NCI-H1092 (cell line): Measurements from ENCODE around the gene DENND2C.

Experiments used
- DNase-seq: peaks from one replicate; lab custom pipeline; 2025; lab: John Stamatoyannopoulos, UW

DENND2C gene

DNA sequence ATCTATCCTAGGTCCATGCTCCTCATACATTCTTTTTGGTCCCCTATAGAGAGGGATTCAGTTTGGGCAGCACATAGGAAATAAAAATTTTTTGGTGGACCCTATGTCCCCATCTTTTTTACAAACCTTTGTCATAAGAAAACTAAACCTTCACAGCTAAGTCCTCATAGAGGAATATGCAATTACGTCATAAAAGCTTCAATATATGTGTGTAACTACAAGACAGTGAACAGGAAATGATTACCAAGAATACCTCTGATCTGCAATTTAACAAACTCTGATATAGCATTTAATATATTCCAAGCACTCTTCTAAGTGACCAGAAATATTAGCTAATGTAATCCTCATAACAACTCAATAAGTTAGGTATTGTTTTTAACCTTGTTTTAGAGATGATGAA, 6.3 kb upstream of the DENND2C start:
- DNase-seq: no peak

GRCh38 chr1:114671939-114672275, 2.1 kb upstream of the DENND2C start:
- DNase-seq: no peak

- DNase-seq: no peak
These were observed 1.4 kb upstream of the DENND2C start for GRCh38 chr1:114671011-114671938.

DNA sequence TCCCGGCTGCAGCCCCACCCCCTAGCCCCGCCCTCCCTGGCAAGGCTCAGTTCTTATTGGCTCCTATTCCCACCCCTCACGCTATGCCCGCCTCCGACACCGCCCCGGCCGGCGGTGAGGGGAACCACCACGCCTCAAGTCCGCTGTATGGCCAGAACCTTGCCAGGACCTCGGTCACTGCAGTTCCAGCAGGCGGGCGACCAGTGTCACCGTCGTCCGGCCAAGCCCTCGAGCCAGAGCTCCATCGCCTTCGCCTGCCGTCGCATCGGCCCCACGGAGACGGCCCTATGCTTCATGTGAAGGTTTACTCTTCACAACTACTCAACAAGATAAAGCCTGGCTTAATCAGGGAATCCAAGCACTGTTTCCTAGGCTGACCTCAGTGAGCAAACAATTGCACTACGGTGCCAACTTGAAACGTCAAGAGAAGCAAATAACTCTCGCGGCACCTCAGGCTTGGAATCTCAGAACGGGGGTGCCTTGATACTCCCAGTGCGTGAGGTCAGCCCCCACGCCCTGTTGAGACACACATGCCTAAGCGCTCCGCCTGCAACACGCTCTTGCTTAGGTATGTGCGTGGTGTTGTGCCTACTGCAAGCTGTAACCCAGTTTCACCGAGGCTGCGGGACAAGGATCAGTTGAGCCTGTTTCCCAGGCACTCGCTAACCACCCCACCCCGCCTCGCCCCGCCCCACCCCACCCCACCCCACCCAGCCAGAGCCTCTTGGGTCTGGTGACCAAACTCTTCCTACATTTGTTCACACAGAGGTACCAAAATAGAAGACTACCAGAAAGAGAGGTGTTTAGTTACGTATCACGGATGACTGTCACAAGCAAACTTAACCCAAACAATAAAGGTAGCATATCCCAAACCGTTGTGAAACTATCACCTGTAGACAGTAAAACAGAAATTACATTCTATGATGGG, 498 bp upstream of the DENND2C start:
- DNase-seq: peak; percentile 11

GRCh38 chr1:114668784-114669561, 876 bp downstream of the DENND2C start:
- no peak for DNase-seq

GRCh38 chr1:114668373-114668772, 1.5 kb downstream of the DENND2C start:
- DNase-seq: no peak

DNA sequence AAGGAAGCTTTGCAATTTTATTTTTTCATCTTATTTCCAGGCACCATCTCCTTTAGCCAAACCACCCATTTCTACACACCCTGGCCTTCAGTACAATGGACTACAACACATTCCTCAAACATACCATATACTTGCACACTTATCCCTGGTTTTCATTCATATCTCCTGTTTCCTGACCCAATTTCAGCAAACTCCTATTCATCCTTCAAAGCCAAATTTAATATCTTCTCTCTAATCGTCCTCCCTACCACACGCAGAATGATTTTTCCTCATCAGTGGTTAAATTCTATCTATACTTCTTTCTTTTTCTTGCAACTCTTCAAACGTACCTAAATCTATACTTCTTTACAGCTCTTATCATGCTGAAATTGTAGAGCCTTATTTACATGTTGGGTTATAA, 2.9 kb downstream of the DENND2C start:
- no peak for DNase-seq

GRCh38 chr1:114660238-114660637, 9.6 kb downstream of the DENND2C start:
- DNase-seq: no peak

GRCh38 chr1:114651893-114652292, 18.0 kb downstream of the DENND2C start:
- no peak for DNase-seq

DNA sequence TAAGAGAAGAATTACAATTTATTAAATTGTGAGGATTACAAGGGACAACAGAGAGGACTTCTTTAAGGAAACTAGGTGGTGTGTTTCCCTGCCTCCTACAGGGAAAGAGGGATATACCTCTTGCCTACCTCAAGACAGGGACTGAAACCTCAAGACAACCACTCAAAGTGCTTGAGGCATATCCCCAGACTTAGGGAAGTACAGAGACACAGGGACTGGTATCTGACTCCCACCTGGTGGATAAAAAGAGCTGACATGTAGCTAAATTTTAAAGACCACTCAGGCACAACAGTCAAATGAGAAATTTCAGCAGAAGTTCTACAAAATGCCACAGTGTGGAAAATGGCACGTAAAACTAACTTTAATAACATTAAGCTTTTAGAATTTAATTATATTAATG, 21.3 kb downstream of the DENND2C start:
- DNase-seq: no peak

DNA sequence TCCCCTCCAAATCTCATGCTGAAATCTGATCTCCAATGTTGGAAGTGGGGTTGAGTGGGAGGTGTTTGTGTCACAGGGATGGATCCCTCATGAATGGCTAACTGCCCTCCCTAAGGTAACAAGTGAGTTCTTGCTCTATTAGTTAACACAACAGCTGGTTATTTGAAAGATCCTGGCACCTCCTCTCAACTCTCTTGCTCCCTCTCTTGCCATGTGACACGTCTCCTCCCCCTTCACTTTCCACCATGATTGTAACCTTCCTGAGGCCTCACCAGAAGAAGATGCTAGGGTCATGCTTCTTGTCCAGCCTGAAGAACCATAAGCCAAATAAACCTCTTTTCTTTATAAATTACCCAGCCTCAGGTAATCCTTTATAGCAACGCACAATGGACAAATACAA, 28.5 kb downstream of the DENND2C start:
- DNase-seq: no peak

DNA sequence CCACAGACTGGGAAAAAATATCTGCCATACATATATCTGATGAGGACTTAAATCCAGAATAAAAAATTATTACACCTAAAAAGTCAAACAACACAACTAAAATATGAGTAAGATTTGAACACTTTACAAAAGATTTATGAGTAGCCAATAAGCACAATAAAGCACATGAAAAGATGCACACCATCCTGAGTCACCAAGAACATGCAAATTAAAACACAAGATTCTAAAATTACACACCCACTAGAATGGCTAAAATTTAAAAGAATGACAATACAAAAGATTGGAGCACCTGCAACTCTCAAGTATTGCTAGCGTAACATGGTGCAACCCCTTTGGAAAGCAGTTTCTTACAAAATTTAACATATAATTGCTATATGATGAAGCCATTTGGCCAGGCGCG, 30.9 kb downstream of the DENND2C start:
- no peak for DNase-seq

DNA sequence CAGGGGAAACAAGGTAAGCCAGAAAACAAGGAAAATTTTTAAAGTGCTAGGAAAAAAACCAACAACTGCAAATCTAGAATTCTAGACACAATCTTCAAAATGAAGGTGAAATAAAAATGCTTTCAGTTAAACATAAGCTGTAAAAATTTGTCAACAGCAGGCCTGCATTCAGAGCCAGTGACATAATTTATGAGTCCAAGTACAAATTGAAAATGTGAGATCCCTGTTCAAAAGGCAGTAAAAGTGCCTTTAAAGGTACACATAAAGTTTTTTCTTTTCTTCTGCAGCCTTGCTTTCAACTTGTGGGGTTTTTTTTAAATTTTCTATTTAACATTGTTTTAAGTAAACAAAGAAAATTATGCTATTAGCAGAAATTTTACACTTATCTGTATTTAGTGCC, 37.4 kb downstream of the DENND2C start:
- DNase-seq: no peak

DNA sequence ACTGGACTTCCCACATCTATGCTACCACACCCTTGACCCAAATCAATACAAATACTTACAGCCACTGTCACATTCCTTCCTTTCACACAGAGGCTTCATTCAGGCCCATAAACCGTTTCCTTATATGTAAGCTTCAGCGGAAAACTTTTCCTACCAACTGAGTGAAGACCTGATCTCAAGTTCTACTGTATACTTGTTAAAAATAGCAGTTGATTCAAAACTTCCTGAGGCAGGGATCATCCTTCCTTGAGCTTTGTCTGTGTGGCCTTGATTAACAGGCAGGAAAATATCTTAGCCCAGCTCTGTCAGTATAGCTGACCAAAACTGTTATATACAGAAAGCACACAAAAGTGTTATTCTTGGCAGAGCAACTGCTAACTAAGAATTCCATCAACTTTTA, 42.7 kb downstream of the DENND2C start:
- no peak for DNase-seq

GRCh38 chr1:114623364-114623763, 46.5 kb downstream of the DENND2C start:
- no peak for DNase-seq

DNA sequence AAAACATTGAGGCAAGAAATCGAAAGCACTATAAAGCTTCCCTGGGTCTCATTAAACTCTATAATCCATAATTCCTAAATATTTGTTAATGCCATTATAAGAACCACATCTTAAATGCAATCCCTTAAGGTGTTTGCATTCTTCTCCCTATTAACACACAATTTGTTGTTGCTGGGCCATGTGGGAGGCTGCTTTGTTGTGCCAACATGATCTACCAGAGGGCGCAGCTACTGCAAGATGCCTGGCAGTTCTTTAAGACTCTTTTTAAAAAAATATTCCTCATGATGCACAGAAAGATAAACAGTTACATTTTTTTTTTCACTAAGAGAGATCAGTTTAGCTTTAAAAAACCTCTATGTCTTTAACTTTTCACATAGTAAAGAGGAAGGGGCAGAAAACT, 49.4 kb downstream of the DENND2C start:
- DNase-seq: no peak

DNA sequence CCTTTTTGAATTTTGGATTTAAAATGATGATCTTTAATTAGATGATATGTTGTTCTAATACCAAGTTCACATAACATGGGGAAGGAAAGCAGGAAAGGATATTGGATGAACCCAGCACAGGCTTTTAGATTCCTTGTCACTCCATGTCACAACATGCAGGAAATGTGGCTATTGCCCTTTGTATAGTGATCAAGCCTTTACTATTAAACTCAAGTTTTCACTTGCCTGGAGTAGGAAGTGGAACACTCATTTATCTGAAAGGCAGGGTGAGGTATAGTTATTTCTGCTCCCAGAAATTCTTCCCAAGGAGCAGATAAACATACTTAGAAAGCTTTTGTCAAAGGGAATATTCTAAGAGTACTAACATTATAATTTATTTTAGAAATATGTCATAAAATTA, 51.2 kb downstream of the DENND2C start:
- no peak for DNase-seq

- DNase-seq: no peak
These were observed 59.2 kb downstream of the DENND2C start for GRCh38 chr1:114610546-114611245.

DNA sequence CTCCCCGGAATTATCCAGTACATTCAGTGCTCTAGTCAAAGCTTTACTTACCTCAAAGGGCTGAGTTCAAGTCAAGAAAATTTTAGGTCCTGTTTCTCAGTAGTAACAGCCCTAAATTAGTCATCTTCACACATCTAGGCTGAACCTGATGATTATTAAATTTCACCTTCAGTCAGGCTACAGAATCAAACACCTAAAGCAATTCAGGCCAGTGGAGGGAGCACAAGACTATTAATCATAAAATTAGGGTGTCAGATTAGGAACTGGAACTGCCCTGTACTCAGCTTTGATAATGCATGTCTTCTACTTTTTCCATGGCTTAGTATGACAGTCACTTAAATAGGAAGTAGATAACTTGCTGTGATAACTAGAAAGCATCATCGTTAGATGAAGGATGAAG, 60.0 kb downstream of the DENND2C start:
- DNase-seq: no peak

GRCh38 chr1:114609026-114609425, 60.8 kb downstream of the DENND2C start:
- DNase-seq: no peak

DNA sequence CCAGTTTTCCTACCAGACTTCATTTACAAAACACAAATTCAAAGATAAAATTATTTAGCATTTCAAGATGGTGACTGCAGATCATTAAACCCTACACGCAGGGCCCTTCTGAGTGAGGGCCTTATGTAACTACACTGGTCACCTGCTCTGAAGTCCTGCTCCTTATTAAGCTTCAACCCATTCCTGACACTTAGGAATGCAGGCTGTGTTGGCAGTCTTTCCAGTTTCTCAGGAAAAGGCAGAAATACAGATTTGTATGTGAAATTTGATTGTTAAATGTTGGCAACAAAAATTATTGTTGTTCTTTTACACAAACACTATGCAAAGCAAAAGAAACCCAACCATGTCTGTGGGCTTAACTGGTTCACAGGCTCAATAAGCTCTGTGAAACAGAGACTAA, 62.6 kb downstream of the DENND2C start:
- DNase-seq: no peak

DNA sequence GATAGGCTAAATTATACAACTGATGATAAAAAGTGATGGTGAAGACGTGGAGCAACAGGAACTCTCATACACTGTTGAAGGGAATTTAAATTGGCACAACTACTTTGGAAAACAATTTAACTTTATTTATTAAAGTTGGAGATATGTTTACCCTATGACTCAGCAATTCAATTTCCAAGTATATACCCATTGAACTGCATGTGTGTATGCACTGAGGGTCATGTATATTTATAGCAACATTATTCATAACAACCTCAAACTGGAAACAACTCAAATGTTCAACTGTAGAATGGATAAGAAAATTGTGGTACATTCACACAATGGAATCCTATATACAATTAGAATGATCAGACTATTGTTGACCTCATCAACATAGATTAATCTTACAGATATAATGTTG, 71.9 kb downstream of the DENND2C start:
- DNase-seq: no peak
